ENCODE results near the gene TULP3. TPM values are rescaled to one million over a fixed set of nuclear protein-coding genes. Genes with fewer than 3 reads are reported as not detected.

TULP3 gene
- total and polyA plus RNA-seq, 10 of the 15 experiments (the other 5 are each of a cell fraction or from before 2014, with no cell fraction given): 3.1 to 10.4 (median 8.1) TPM

DNA sequence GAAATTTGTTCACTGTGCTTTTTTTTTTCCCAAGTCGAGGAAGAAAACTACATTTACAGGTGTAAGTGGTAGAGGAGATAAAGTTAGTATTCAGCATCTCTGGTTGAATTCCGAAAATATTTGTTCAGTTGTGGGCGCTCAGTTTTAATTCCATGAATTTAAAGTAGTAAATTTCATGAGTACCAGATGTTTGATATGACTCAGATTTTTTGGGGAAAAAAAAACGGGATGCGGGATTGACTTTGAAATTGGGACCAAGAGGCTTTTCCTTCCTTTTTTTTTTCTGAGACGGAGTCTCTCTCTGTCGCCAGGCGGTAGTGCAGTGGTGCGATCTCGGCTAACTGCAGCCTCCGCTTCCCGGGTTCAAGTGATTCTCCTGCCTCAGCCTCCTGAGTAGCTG is 1.6 kb downstream of the TULP3 start:
- no peak overlapping the region for H2AFZ ChIP-seq (ENCODE audit: control insufficient read depth, low read depth, low read length)
- no TSS peak for BruUV-seq (replicated peaks)
- H3K27me3 ChIP-seq (replicated peaks in 1 of 2; ENCODE audit: control insufficient read depth in 2 of 2, insufficient read depth in 2 of 2, low read length in 1 of 2): no peaks in the 10 kb centered on the region
- POLR2A ChIA-PET: interaction anchor here (0.6 to 1.2 kb wide), 3 partner anchors 12 to 16 kb away, joined by 3 to 7 read pairs (median 3); no protein-coding TSS in a partner anchor
- H3K4me2 ChIP-seq (ENCODE audit: control insufficient read depth, insufficient read depth): no peak overlapping the region
- RAD21 ChIA-PET (ENCODE audit: unreplicated experiment): no interaction called here
- no peaks in the 10 kb centered on the region for H3K9me3 ChIP-seq (replicated peaks; ENCODE audit: control insufficient read depth, insufficient read depth, low read length)
- no peaks in the 10 kb centered on the region for H4K20me1 ChIP-seq (ENCODE audit: control insufficient read depth, insufficient read depth)
- H3K36me3 ChIP-seq (ENCODE audit: control insufficient read depth in 2 of 2, insufficient read depth in 2 of 2, low read length in 1 of 2): peaks cover 0 to 5% of the 10 kb centered on the region in 2 experiments; a peak in 2 of 4 replicates
- peaks cover 4% of the 10 kb centered on the region for H3K4me1 ChIP-seq (ENCODE audit: control insufficient read depth, insufficient read depth, low read length)
- H3K4me3 ChIP-seq: no peak overlapping the region
- no peak overlapping the region for H3K9ac ChIP-seq (ENCODE audit: control insufficient read depth, insufficient read depth, low read length)
- in situ Hi-C loops (cut with MboI) (no loop called here), intact Hi-C loops (cut with micrococcal nuclease; ENCODE audit: unreplicated experiment) (loop anchor here (5.0 kb wide), 1 partner anchor 40 kb away; no protein-coding TSS in a partner anchor)
- ATAC-seq (no peak), DNase-seq (ENCODE audit: low read depth, low spot score) (no peak), FAIRE-seq (no peak)
- no peak overlapping the region for H3K27ac ChIP-seq (ENCODE audit: control insufficient read depth, insufficient read depth)
- 85% methylated on average over 5 of the region's 12 CpGs for WGBS (ENCODE audit: insufficient coverage, insufficient replicate concordance, low lambda C conversion rate, missing lambda C conversion rate)
- SMC1A ChIA-PET (ENCODE audit: uncharacterized antibody, unreplicated experiment): no interaction called here
- peaks cover 2% of the 10 kb centered on the region; the same call in 1 of the 2 replicates for H3K79me2 ChIP-seq (ENCODE audit: control insufficient read depth, insufficient read depth, low read length)
- CTCF ChIA-PET: no interaction called here
- TF ChIP-seq, protein P1, sequence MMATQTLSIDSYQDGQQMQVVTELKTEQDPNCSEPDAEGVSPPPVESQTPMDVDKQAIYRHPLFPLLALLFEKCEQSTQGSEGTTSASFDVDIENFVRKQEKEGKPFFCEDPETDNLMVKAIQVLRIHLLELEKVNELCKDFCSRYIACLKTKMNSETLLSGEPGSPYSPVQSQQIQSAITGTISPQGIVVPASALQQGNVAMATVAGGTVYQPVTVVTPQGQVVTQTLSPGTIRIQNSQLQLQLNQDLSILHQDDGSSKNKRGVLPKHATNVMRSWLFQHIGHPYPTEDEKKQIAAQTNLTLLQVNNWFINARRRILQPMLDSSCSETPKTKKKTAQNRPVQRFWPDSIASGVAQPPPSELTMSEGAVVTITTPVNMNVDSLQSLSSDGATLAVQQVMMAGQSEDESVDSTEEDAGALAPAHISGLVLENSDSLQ (IDR thresholded peaks at IDR 0.05): no peak
- no peak for TF ChIP-seq ZNF384 (IDR thresholded peaks at IDR 0.05; ENCODE audit: borderline replicate concordance, low read depth, low read length)
- no peak for TF ChIP-seq NRF1 (conservative IDR thresholded peaks at IDR 0.05; ENCODE audit: low read depth, low read length)
- TF ChIP-seq RFX5 (IDR thresholded peaks at IDR 0.05; ENCODE audit: low read depth, low read length): no peak
- TF ChIP-seq TBL1XR1 (IDR thresholded peaks at IDR 0.05; ENCODE audit: low read depth, low read length): no peak
- no peak for TF ChIP-seq RUNX3 (IDR thresholded peaks at IDR 0.05; ENCODE audit: low read length)
- TF ChIP-seq STAT3 (IDR thresholded peaks at IDR 0.05; ENCODE audit: low read depth, low read length): no peak
- TF ChIP-seq EGR1 (IDR thresholded peaks at IDR 0.05; ENCODE audit: borderline replicate concordance in 1 of 2, low read depth in 2 of 2, low read length in 2 of 2): no peak
- TF ChIP-seq, protein P2, sequence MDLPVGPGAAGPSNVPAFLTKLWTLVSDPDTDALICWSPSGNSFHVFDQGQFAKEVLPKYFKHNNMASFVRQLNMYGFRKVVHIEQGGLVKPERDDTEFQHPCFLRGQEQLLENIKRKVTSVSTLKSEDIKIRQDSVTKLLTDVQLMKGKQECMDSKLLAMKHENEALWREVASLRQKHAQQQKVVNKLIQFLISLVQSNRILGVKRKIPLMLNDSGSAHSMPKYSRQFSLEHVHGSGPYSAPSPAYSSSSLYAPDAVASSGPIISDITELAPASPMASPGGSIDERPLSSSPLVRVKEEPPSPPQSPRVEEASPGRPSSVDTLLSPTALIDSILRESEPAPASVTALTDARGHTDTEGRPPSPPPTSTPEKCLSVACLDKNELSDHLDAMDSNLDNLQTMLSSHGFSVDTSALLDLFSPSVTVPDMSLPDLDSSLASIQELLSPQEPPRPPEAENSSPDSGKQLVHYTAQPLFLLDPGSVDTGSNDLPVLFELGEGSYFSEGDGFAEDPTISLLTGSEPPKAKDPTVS (IDR thresholded peaks at IDR 0.05; ENCODE audit: low read depth, low read length): no peak
- no peak for TF ChIP-seq TAF1 (IDR thresholded peaks at IDR 0.05; ENCODE audit: borderline replicate concordance, low read depth, low read length)
- TF ChIP-seq, protein P3, sequence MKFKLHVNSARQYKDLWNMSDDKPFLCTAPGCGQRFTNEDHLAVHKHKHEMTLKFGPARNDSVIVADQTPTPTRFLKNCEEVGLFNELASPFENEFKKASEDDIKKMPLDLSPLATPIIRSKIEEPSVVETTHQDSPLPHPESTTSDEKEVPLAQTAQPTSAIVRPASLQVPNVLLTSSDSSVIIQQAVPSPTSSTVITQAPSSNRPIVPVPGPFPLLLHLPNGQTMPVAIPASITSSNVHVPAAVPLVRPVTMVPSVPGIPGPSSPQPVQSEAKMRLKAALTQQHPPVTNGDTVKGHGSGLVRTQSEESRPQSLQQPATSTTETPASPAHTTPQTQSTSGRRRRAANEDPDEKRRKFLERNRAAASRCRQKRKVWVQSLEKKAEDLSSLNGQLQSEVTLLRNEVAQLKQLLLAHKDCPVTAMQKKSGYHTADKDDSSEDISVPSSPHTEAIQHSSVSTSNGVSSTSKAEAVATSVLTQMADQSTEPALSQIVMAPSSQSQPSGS (IDR thresholded peaks at IDR 0.05; ENCODE audit: low read length): no peak
- no peak for TF ChIP-seq YY1 (IDR thresholded peaks at IDR 0.05; ENCODE audit: low read depth, low read length)
- TF ChIP-seq MEF2A (IDR thresholded peaks at IDR 0.05; ENCODE audit: insufficient read depth, low read depth, low read length): no peak
- TF ChIP-seq DPF2 (IDR thresholded peaks at IDR 0.05): no peak
- TF ChIP-seq SMC3 (IDR thresholded peaks at IDR 0.05; ENCODE audit: borderline replicate concordance, low read length): no peak
- no peak for TF ChIP-seq HCFC1 (IDR thresholded peaks at IDR 0.05; ENCODE audit: low read length)
- TF ChIP-seq, protein P4, sequence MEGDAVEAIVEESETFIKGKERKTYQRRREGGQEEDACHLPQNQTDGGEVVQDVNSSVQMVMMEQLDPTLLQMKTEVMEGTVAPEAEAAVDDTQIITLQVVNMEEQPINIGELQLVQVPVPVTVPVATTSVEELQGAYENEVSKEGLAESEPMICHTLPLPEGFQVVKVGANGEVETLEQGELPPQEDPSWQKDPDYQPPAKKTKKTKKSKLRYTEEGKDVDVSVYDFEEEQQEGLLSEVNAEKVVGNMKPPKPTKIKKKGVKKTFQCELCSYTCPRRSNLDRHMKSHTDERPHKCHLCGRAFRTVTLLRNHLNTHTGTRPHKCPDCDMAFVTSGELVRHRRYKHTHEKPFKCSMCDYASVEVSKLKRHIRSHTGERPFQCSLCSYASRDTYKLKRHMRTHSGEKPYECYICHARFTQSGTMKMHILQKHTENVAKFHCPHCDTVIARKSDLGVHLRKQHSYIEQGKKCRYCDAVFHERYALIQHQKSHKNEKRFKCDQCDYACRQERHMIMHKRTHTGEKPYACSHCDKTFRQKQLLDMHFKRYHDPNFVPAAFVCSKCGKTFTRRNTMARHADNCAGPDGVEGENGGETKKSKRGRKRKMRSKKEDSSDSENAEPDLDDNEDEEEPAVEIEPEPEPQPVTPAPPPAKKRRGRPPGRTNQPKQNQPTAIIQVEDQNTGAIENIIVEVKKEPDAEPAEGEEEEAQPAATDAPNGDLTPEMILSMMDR (IDR thresholded peaks at IDR 0.05 in 2 of 3, conservative IDR thresholded peaks at IDR 0.05 in 1 of 3; ENCODE audit: control insufficient read depth in 2 of 3, extremely low read depth in 1 of 3, insufficient read depth in 1 of 3, low read depth in 3 of 3, low read length in 3 of 3): no peak
- no peak for TF ChIP-seq SKIL (IDR thresholded peaks at IDR 0.05; ENCODE audit: low read depth, poor library complexity, severe bottlenecking)
